ENCODE measurements around the gene NSRP1. TPM values are rescaled to one million over a fixed set of nuclear protein-coding genes. Genes with fewer than 3 reads are reported as not detected.
A peak's percentile ranks its signal among the peaks of the same experiment; 100 is the strongest.

Gene NSRP1
- 3.4 and 5.8 TPM in 2 replicates for total RNA-seq (2012; rRNA removed)
- 14.2 and 14.4 TPM in 2 replicates for polyA plus RNA-seq (2012; rRNA removed)
- 1.8 and 3.3 TPM in 2 replicates for polyA plus RNA-seq (2012; cell fraction: cytosol; rRNA removed)
- polyA plus RNA-seq (2012; cell fraction: nucleus; rRNA removed; ENCODE audit: low replicate concordance), result 5.2 and 12.4 TPM in 2 replicates
- Bru-seq, nascent RNA, result percentile 94 among the genes with signal in this experiment
- percentile 98 among the genes with signal in this experiment for BruChase-seq, experiment 1, labeled RNA remaining after a 6-hour chase
- percentile 98 among the genes with signal in this experiment for BruChase-seq, experiment 2, labeled RNA remaining after a 2-hour chase
- long read RNA-seq, transcript NSRP1-201 (7 exons, 2,541 nt), result major isoform, 17 of 47 reads
- long read RNA-seq, partial matches to known transcripts, result 20 of 47 reads
- long read RNA-seq, other reads (novel, unspliced or antisense), result 6 of 47 reads

- Histone ChIP-seq H3K4me1 (ENCODE audit: control insufficient read depth, insufficient read depth, low read length) (no peaks in the 10 kb centered on the region), H3K4me2 (ENCODE audit: low read depth, low read length) (peak within 1 kb of the TSS; percentile 98), H2BK15ac (ENCODE audit: low read depth, low read length) (peak within 1 kb of the TSS; percentile 39; the same call in 1 of the 3 replicates), H2AFZ (replicated peaks; ENCODE audit: low read length, poor library complexity) (peak within 1 kb of the TSS; percentile 94), H4K91ac (ENCODE audit: insufficient read depth, low read depth, low read length) (peak within 1 kb of the TSS; percentile 91), H4K8ac (ENCODE audit: low read depth in 2 of 2, low read length in 2 of 2) (peak within 1 kb of the TSS; percentile 90 to 100), H3K4ac (ENCODE audit: low read depth, low read length) (peak within 1 kb of the TSS; percentile 98), H2AK9ac (replicated peaks; ENCODE audit: low read depth, low read length, poor library complexity) (peak within 1 kb of the TSS; percentile 88), H3K9me1 (ENCODE audit: insufficient read depth, low read length) (no peaks in the 10 kb centered on the region), H2AK5ac (ENCODE audit: low read depth, low read length) (peak within 1 kb of the TSS; percentile 87), H4K5ac (ENCODE audit: low read depth, low read length) (peak within 1 kb of the TSS; percentile 96), H3K4me3 (ENCODE audit: insufficient read depth, low read depth, low read length) (peak within 1 kb of the TSS; percentile 84), H3K9me3 (ENCODE audit: control insufficient read depth, insufficient read depth, low read length) (no peaks in the 10 kb centered on the region), H4K20me1 (ENCODE audit: insufficient read depth, low read length) (peaks cover 6% of the 10 kb centered on the region), H2BK120ac (ENCODE audit: low read depth, low read length) (peak within 1 kb of the TSS; percentile 89), H3K14ac (replicated peaks; ENCODE audit: low read depth, low read length) (peak within 1 kb of the TSS; percentile 99), H3K27me3 (ENCODE audit: control insufficient read depth, insufficient read depth, low read length) (no peaks in the 10 kb centered on the region), H2BK20ac (ENCODE audit: low read depth, low read length) (0 out of 2 replicates have a peak within 1 kb of the TSS, but pooled peaks have one; percentile 50), H3K23ac (ENCODE audit: low read depth, low read length) (peak within 1 kb of the TSS; percentile 99), H3K79me1 (ENCODE audit: low read depth in 1 of 2, low read length in 2 of 2) (peaks cover 0 to 24% of the 10 kb centered on the region in 2 experiments; a peak in 2 of 4 replicates), H2BK5ac (ENCODE audit: low read depth, low read length, poor library complexity, severe bottlenecking) (peak within 1 kb of the TSS; percentile 93), H3K27ac (ENCODE audit: insufficient read depth, low read length) (peak within 1 kb of the TSS; percentile 97), H3K18ac (ENCODE audit: low read depth, low read length) (peak within 1 kb of the TSS; percentile 94), H3K9ac (ENCODE audit: low read depth, low read length) (peak within 1 kb of the TSS; percentile 99), H3K56ac (ENCODE audit: extremely low read depth, insufficient read depth, low read length) (peak within 1 kb of the TSS; percentile 98), H3K36me3 (ENCODE audit: control insufficient read depth, insufficient read depth, low read length) (peaks cover 2% of the 10 kb centered on the region; the same call in 1 of the 2 replicates)
- peak; percentile 97 for ATAC-seq (ENCODE audit: low read depth)
- POLR2A ChIA-PET (ENCODE audit: unreplicated experiment), result no interaction called here
- WGBS, 2 experiments (ENCODE audit: extremely low coverage in 2 of 2, insufficient read length in 1 of 2), result 0% methylated on average over 13 of the region's 47 CpGs; no CpG with 5 or more reads in 1 of the 2 experiments
- CTCF ChIA-PET, result interaction anchor here (0.7 kb wide), 1 partner anchor 360 kb away, joined by 5 read pairs; the partner anchor contains the start of gene GOSR1
- intact Hi-C loops (cut with micrococcal nuclease), result no loop called here
- peak; percentile 96 for DNase-seq
- TSS peak; percentile 35 for BruUV-seq (replicated peaks)
- TF ChIP-seq MAFK (IDR thresholded peaks at IDR 0.05; ENCODE audit: low read depth, low read length) (no peak), RFX5 (IDR thresholded peaks at IDR 0.05; ENCODE audit: low read depth, low read length) (no peak), FOS (IDR thresholded peaks at IDR 0.05; ENCODE audit: low read depth, low read length) (peak; percentile 23; the same call in 1 of the 2 replicates), CHD1 (IDR thresholded peaks at IDR 0.05; ENCODE audit: low read depth, low read length) (peak; percentile 89), RAD21 (IDR thresholded peaks at IDR 0.05; ENCODE audit: low read length) (no peak), CEBPB (IDR thresholded peaks at IDR 0.05; ENCODE audit: low read depth, low read length) (peak; percentile 52; the same call in 1 of the 2 replicates), MXI1 (IDR thresholded peaks at IDR 0.05; ENCODE audit: borderline replicate concordance, low read depth, low read length) (0 out of 2 replicates have a peak, but pooled peaks have one; percentile 9), USF2 (IDR thresholded peaks at IDR 0.05; ENCODE audit: low read depth, low read length) (peak; percentile 52), BHLHE40 (IDR thresholded peaks at IDR 0.05; ENCODE audit: low read depth, low read length) (peak; percentile 70), CTCF (conservative IDR thresholded peaks at IDR 0.05; ENCODE audit: low read depth, low read length) (no peak), POLR2A (IDR thresholded peaks at IDR 0.05; ENCODE audit: low read depth, low read length) (peak; percentile 98), MAZ (IDR thresholded peaks at IDR 0.05; ENCODE audit: borderline replicate concordance, low read depth, low read length) (no peak), NFE2L2 (IDR thresholded peaks at IDR 0.05; ENCODE audit: low read depth, low read length) (0 out of 2 replicates have a peak, but pooled peaks have one; percentile 6)
- dilution Hi-C loops (cut with HindIII; ENCODE audit: low sequenced_read_pairs, unreplicated experiment), result no loop called here
- in situ Hi-C loops (cut with MboI; ENCODE audit: low sequenced_read_pairs), result loop anchor here (5.0 kb wide), 1 partner anchor 165 kb away; no protein-coding TSS in a partner anchor
Measured at GRCh38 chr17:30116661-30117551, at the start of gene NSRP1. Gene NSRP1, plus strand, starts transcription at chr17:30116816. Its CDS starts 28 bp downstream, at chr17:30116844.

Measured in IMR-90 (cell line).